Spinal cord (tissue), 10 donors: Measurements from ENCODE around the gene KRTCAP2. TPM values are rescaled to one million over a fixed set of nuclear protein-coding genes. Genes with fewer than 3 reads are reported as not detected.
"Not testable (repeated sequence)": the region's sequence is repeated elsewhere in the genome, so short reads cannot be mapped to it uniquely, and the experiment has no call there.

Experiments
- DNase-seq, 6 donors: peaks; one replicate each; pipeline versions ENCODE4 v3.0.0 to v3.0.0-alpha.2; 2013 to 2015; ENCODE audit warnings: low spot score in 6 of 6, low read depth in 4 of 6
- H3K27ac ChIP-seq: one replicate; pipeline ENCODE4 v1.5.1; 2013; ENCODE audit warnings: low read depth, low read length, control low read depth
- H3K27me3 ChIP-seq: one replicate; pipeline ENCODE4 v1.6.1; 2013; ENCODE audit warnings: low read length; ENCODE audit not compliant: control insufficient read depth, insufficient read depth
- H3K36me3 ChIP-seq: one replicate; pipeline ENCODE4 v1.6.1; 2013; ENCODE audit warnings: low read length; ENCODE audit not compliant: control insufficient read depth, insufficient read depth
- H3K4me1 ChIP-seq: one replicate; pipeline ENCODE4 v1.6.1; 2013; ENCODE audit warnings: low read length; ENCODE audit not compliant: control insufficient read depth, insufficient read depth
- H3K4me3 ChIP-seq: one replicate; pipeline ENCODE4 v1.5.1; 2013; ENCODE audit warnings: low read depth, low read length, control low read depth
- H3K9me3 ChIP-seq: one replicate; pipeline ENCODE4 v1.6.1; 2013; ENCODE audit warnings: low read length; ENCODE audit not compliant: control insufficient read depth, insufficient read depth
- WGBS: methylation state at CpG from one replicate; pipeline ENCODE4 v1.1.5; 2013; ENCODE audit warnings: missing lambda C conversion rate; ENCODE audit not compliant: insufficient coverage; 5-methylcytosine and 5-hydroxymethylcytosine counted together
- long read RNA-seq, 4 donors: transcript quantifications; one replicate each; lab custom pipeline, GENCODE V29; 2026
- polyA plus RNA-seq, 2 donors: library from polyadenylated mRNA; unstranded; fragments of 120-200 nt; gene quantifications; one replicate each; pipeline ENCODE4 v1.2.1, GENCODE V29; 2013; ENCODE audit not compliant: insufficient read length in 2 of 2
- total RNA-seq, 2 donors: library from RNA; depleted of rRNA in 1 of 2; stranded (reverse); fragments of 120-200 nt in 1 of 2; fragments of >200 nt in 1 of 2; gene quantifications; one replicate each; pipeline versions ENCODE4 v1.2.3 to v1.2.4, GENCODE V29; 2013 to 2014
- donor health status: healthy.

KRTCAP2 gene
- total RNA-seq, result 100 to 1,000 TPM in 1 of 2 donors, 10 to 100 TPM in 1; 81.9 to 140 TPM
- 100 to 1,000 TPM; 130 to 132 TPM for polyA plus RNA-seq
- long read RNA-seq, donor 1, transcript KRTCAP2-201 (5 exons, 552 nt), result minor isoform, 64 of 177 reads
- long read RNA-seq, donor 1, transcript KRTCAP2-208 (5 exons, 598 nt), result minor isoform, 8 of 177 reads
- long read RNA-seq, donor 1, transcript KRTCAP2-206 (4 exons, 785 nt), result major isoform, 103 of 177 reads
- long read RNA-seq, donor 1, partial matches to known transcripts, result 0 of 177 reads
- long read RNA-seq, donor 1, other reads (novel, unspliced or antisense), result 0 of 177 reads
- long read RNA-seq, donor 2, transcript KRTCAP2-201 (5 exons, 552 nt), result major isoform, 36 of 59 reads
- long read RNA-seq, donor 2, transcript KRTCAP2-206 (4 exons, 785 nt), result minor isoform, 21 of 59 reads
- long read RNA-seq, donor 2, partial matches to known transcripts, result 0 of 59 reads
- long read RNA-seq, donor 2, other reads (novel, unspliced or antisense), result 0 of 59 reads
- long read RNA-seq, donor 3, transcript KRTCAP2-206 (4 exons, 785 nt), result minor isoform, 17 of 49 reads
- long read RNA-seq, donor 3, transcript KRTCAP2-201 (5 exons, 552 nt), result major isoform, 27 of 49 reads
- long read RNA-seq, donor 3, partial matches to known transcripts, result 0 of 49 reads
- long read RNA-seq, donor 3, other reads (novel, unspliced or antisense), result 0 of 49 reads
- long read RNA-seq, donor 4, transcript KRTCAP2-206 (4 exons, 785 nt), result major isoform, 92 of 163 reads
- long read RNA-seq, donor 4, transcript KRTCAP2-201 (5 exons, 552 nt), result minor isoform, 57 of 163 reads
- long read RNA-seq, donor 4, partial matches to known transcripts, result 13 of 163 reads
- long read RNA-seq, donor 4, other reads (novel, unspliced or antisense), result 0 of 163 reads

DNA sequence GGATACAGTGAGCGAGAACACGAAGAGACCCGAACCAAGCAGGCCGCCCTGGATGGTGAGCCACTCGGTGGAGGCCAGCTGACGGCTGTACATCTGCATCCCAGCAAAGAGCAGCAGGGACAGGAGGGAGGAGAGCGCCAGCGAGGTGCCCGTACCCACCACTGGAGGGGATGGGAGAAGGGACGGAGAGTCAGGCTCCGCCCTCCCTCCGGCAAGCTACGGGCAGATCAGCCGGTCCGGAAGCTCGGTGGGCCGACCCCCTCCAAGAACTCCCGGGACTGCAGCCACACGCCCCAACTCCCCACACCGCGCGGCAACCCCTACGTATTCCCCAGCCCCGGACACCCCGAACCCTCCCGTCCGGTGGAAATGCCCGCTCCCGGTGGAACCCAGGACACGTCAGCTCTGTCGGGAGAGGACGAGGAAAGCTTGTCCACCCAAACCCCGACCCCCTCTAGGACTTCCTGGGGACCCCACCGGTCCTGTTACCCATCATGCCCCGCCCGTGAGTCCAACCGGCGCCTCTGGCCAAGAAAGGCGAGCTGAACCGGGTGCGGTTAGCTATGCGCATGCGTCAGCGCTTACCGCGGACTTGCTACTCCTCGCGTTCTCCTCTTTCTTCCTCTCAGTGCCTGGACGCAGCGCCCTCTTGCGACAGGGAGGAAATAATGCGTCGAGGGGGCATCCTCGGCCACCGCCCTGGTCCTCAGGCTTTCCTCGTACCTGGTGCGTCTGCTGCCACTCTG is at the start of gene KRTCAP2:
TSS of gene KRTCAP2 (minus strand) at position 573 of the 746 bp plus-strand sequence. CDS start at position 493, 80 bp downstream.
- peak within 1 kb of the TSS; percentile 90 for H3K27ac ChIP-seq
- no peaks in the 10 kb centered on the region for H3K9me3 ChIP-seq
- H3K4me3 ChIP-seq, result peak within 1 kb of the TSS; percentile 95
- WGBS, result 0% methylated on average over 49 of the region's 57 CpGs
- peak in 5 of 6 donors; percentile 93 to 99 (median 95) for DNase-seq
- peaks cover 55% of the 10 kb centered on the region for H3K4me1 ChIP-seq
- peaks cover 39% of the 10 kb centered on the region for H3K36me3 ChIP-seq
- H3K27me3 ChIP-seq, result no peaks in the 10 kb centered on the region

DNA sequence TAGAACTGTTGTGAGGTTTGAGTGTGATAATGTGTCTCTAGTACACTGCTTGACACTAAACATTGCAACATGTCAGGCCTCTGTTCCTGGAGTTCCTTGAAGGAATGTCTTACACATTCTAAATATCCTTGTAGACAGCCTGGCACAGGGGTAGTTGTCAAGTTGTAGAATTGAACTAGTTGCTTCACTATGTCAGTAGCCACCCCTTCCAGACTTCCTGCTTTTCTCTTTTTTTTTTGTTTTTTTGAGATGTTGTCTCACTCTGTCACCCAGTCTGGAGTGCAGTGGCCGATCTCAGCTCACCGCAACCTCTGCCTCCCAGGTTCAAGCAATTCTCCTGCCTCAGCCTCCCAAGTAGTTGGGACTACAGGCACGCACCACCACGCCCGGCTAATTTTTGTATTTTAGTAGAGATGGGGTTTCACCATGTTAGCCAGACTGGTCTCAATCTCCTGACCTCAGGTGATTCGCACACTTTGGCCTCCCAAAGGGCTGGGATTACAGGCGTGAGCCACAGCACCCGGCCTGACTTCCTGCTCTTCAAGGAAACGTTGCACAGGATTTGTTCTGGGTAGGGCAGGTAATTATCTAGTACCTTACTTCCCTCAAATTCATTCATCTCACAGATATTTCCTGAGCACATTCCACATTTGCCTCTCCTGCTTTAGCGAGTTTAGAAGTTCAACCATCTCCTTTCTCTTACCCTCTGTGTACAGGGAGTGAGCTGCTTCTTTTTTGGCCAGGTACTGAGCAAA is 47.3 kb upstream of the KRTCAP2 start:
- not testable (repeated sequence) for H3K4me3 ChIP-seq, H3K27ac ChIP-seq, H3K27me3 ChIP-seq, DNase-seq, H3K9me3 ChIP-seq
- Histone ChIP-seq H3K36me3 (peaks cover 15% of the 10 kb centered on the region), H3K4me1 (peaks cover 11% of the 10 kb centered on the region)
- WGBS, result 100% methylated on average over 3 of the region's 10 CpGs

GRCh38 chr1:155219592-155220031 is 46.5 kb upstream of the KRTCAP2 start:
- peak in 2 of 6 donors; percentile 61 to 90 for DNase-seq
- peak overlapping the region; percentile 36 for H3K27ac ChIP-seq
- H3K36me3 ChIP-seq, result peaks cover 17% of the 10 kb centered on the region
- 20% methylated on average over 1 of the region's 1 CpG for WGBS
- peaks cover 8% of the 10 kb centered on the region for H3K4me1 ChIP-seq
- H3K27me3 ChIP-seq, result no peaks in the 10 kb centered on the region
- H3K4me3 ChIP-seq, result no peak overlapping the region
- H3K9me3 ChIP-seq, result no peaks in the 10 kb centered on the region

DNA sequence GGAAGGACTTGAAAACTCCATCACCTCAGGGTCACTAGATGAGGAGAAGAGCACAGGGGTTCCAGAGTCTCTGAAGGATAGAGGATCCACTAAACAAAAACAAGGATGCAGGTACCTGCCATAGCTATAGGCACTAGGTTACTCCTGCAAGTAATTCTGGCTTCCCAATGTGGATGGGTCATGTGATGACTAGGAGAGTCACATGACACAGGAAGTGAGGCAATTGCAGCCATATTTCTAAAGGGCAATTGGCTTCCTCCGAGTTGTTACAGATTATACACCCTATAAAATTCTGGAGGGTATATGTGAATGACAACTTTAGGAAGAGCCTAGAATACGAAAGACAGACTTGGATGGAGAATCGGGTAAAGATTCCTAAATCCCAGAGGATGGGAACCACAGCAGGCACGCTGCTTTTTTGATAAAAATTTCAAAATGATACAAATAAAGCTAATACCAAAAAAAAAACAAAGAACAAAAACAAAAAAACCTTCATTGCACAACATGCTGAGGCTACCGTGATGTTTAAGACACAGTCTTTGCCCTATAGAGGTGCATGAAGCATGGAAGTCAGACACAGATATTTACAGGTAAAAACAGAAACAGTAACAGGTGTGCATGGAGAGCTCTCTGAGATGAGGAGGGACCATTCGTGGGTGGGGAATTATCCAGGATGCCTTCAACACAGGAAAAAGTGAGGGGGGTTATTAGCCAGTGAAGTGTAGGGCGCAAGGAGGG is 45.9 kb upstream of the KRTCAP2 start:
- peaks cover 8% of the 10 kb centered on the region for H3K4me1 ChIP-seq
- WGBS, result 22% methylated on average over 1 of the region's 7 CpGs
- peaks cover 14% of the 10 kb centered on the region for H3K36me3 ChIP-seq
- peak overlapping the region; percentile 11 for H3K4me3 ChIP-seq
- H3K27ac ChIP-seq, result peak overlapping the region; percentile 36
- peak in 3 of 6 donors; percentile 80 to 97 (median 94) for DNase-seq
- H3K27me3 ChIP-seq, result no peaks in the 10 kb centered on the region
- H3K9me3 ChIP-seq, result no peaks in the 10 kb centered on the region

DNA sequence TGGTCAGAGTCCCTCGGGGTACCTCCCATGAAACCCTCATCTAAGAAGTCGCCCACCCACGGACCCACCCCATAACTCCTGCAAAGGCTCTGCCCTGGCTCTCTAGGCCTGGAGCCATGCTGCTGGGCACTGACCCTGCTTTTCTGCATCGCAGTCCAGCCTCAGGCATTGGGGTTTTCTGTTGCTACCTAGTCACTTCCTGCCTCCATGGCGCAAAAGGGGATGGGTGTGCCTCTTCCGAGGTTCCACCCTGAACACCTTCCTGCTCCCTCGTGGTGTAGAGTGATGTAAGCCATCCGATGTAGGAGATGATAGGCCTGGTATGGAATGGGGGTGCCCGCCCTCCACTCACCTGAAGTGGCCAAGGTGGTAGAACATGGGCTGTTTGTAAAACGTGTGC is 41.6 kb upstream of the KRTCAP2 start:
- H3K9me3 ChIP-seq, H3K4me1 ChIP-seq: not testable (repeated sequence)
- no CpG with 5 or more reads among the region's 10 CpGs for WGBS

DNA sequence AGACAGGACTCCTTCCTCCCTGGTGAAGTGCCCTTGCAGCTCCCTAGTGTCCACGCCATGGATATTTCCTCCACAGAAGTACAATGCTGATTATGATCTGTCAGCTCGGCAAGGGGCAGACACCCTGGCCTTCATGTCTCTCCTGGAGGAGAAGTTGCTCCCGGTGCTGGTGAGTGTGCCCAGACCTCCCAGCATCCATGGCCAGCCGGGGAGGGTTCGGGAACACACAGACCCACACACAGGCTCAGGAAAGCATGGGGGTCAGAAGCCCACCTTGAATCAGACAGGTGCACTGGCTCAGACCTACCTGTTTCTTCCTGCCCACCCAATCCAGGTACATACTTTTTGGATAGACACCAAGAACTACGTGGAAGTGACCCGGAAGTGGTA is 38.9 kb upstream of the KRTCAP2 start:
- DNase-seq, H3K27ac ChIP-seq: not testable (repeated sequence)
- 87% methylated on average over 2 of the region's 7 CpGs for WGBS

More for the DNA sequence above, 41.6 kb upstream of the KRTCAP2 start:
- H3K27ac ChIP-seq, H3K27me3 ChIP-seq, H3K4me3 ChIP-seq, DNase-seq: not testable (repeated sequence)
- peaks cover 22% of the 10 kb centered on the region for H3K36me3 ChIP-seq

GRCh38 chr1:155211381-155212050 is 38.4 kb upstream of the KRTCAP2 start:
- Histone ChIP-seq H3K4me1 (peaks cover 27% of the 10 kb centered on the region), H3K36me3 (peaks cover 22% of the 10 kb centered on the region)
- WGBS, result 69% methylated on average over 10 of the region's 13 CpGs
- not testable (repeated sequence) for H3K27me3 ChIP-seq, DNase-seq, H3K9me3 ChIP-seq, H3K27ac ChIP-seq, H3K4me3 ChIP-seq

More for the DNA sequence above, 38.9 kb upstream of the KRTCAP2 start:
- peaks cover 21% of the 10 kb centered on the region for H3K4me1 ChIP-seq
- H3K27me3 ChIP-seq, H3K4me3 ChIP-seq, H3K9me3 ChIP-seq: not testable (repeated sequence)
- peaks cover 22% of the 10 kb centered on the region for H3K36me3 ChIP-seq
